Prostate gland (tissue), 2 donors: ENCODE results near the gene PRUNE1.

ENCODE experiments used
- POLR2A ChIP-seq: fragments of 450-650 bp; IDR thresholded peaks from one replicate; pipeline ENCODE4 v1.6.1; 2016; ENCODE audit warnings: antibody characterized with exemption, mild to moderate bottlenecking
- TF ChIP-seq, protein P1 (sequence below), 4 experiments: fragments of 200-600 bp in 2 of 4; fragments of 450-650 bp in 2 of 4; sonication (generic) in 2 of 4; IDR thresholded peaks; 1 replicate in 3 of 4; 2 replicates in 1 of 4; pipeline ENCODE4 v1.5.1; 2016 to 2019; ENCODE audit warnings: antibody characterized with exemption in 4 of 4, mild to moderate bottlenecking in 2 of 4, moderate library complexity in 2 of 4

DNA sequence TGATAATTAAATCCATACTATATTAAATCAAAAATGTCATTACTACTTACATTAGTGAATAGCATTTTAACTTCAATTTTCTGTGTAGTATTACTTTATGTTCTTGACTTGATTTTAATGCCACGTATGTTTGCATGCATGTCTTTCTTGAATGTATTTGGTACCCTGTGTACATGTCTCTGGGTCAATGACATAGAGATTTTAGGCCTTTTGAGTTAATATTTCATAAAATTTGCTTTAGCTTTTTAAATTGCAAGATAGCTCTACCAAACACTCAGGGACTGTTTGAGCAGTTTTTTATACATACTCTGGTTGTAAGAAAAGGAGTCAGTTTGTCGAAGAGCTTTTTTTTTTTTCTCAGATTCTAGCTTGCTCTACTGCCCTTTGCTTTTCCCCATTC lies 53.5 kb downstream of the PRUNE1 start:
- TF ChIP-seq, protein P1, sequence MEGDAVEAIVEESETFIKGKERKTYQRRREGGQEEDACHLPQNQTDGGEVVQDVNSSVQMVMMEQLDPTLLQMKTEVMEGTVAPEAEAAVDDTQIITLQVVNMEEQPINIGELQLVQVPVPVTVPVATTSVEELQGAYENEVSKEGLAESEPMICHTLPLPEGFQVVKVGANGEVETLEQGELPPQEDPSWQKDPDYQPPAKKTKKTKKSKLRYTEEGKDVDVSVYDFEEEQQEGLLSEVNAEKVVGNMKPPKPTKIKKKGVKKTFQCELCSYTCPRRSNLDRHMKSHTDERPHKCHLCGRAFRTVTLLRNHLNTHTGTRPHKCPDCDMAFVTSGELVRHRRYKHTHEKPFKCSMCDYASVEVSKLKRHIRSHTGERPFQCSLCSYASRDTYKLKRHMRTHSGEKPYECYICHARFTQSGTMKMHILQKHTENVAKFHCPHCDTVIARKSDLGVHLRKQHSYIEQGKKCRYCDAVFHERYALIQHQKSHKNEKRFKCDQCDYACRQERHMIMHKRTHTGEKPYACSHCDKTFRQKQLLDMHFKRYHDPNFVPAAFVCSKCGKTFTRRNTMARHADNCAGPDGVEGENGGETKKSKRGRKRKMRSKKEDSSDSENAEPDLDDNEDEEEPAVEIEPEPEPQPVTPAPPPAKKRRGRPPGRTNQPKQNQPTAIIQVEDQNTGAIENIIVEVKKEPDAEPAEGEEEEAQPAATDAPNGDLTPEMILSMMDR (IDR thresholded peaks at IDR 0.05), result no peak
- TF ChIP-seq POLR2A, result no peak
